PC-9 (cell line): ENCODE results near the gene QRFP. TPM values are rescaled to one million over a fixed set of nuclear protein-coding genes. Genes with fewer than 3 reads are reported as not detected.

Source experiments
- BruUV-seq: library from RNA; stranded (reverse); fragments of 400-500 nt; replicated peaks from 2 replicates; lab custom pipeline; 2021; lab: Mats Ljungman, UMichigan
- CTCF ChIA-PET: fragments of 300-600 bp; sonication (Branson Sonifier 250); formaldehyde crosslinking; loops from one replicate; lab custom pipeline; 2022; ENCODE audit warnings: antibody characterized with exemption; lab: Charles Lee
- POLR2A ChIA-PET: fragments of 300-600 bp; sonication (Branson Sonifier 250); formaldehyde crosslinking; loops from one replicate; lab custom pipeline; 2022; ENCODE audit warnings: antibody characterized with exemption; ENCODE audit not compliant: unreplicated experiment; lab: Charles Lee
- DNase-seq, 2 experiments: peaks; one replicate each; pipeline versions ENCODE4 v3.0.0 to v3.0.0-alpha.2; 2015 to 2022; ENCODE audit warnings: mixed read lengths in 1 of 2
- H2AFZ ChIP-seq: fragments of 200-600 bp; sonication (generic); 2 replicates; pipeline ENCODE4 v1.8.1; 2017; ENCODE audit warnings: antibody characterized with exemption
- H3F3A ChIP-seq: fragments of 200-600 bp; sonication (generic); 2 replicates; pipeline ENCODE4 v1.8.1; 2017; ENCODE audit warnings: antibody characterized with exemption, mild to moderate bottlenecking, low read depth; ENCODE audit not compliant: insufficient read depth
- H3K27ac ChIP-seq: fragments of 200-600 bp; sonication (generic); 2 replicates; pipeline ENCODE4 v1.6.1; 2016; ENCODE audit warnings: mixed run types
- H3K27me3 ChIP-seq: fragments of 200-600 bp; sonication (generic); 2 replicates; pipeline ENCODE4 v1.6.1; 2016; ENCODE audit warnings: low read depth, mixed run types; ENCODE audit not compliant: insufficient read depth
- H3K36me3 ChIP-seq: fragments of 200-600 bp; sonication (generic); 2 replicates; pipeline ENCODE4 v1.6.1; 2016; ENCODE audit warnings: low read depth, mixed run types
- H3K4me1 ChIP-seq: fragments of 200-600 bp; sonication (generic); replicated peaks from 2 replicates; pipeline ENCODE4 v1.6.1; 2016; ENCODE audit warnings: mixed run types; ENCODE audit not compliant: insufficient read depth
- H3K4me2 ChIP-seq: fragments of 200-600 bp; sonication (generic); 2 replicates; pipeline ENCODE4 v1.6.1; 2017; ENCODE audit warnings: mixed run types
- H3K4me3 ChIP-seq: fragments of 200-600 bp; sonication (generic); 2 replicates; pipeline ENCODE4 v1.6.1; 2016; ENCODE audit warnings: mixed run types
- H3K79me2 ChIP-seq: fragments of 200-600 bp; sonication (generic); 2 replicates; pipeline ENCODE4 v1.6.1; 2017; ENCODE audit warnings: low read depth, mixed run types
- H3K9me2 ChIP-seq: fragments of 200-600 bp; sonication (generic); 2 replicates; pipeline ENCODE4 v1.8.1; 2017; ENCODE audit warnings: mild to moderate bottlenecking; ENCODE audit not compliant: insufficient read depth
- H3K9me3 ChIP-seq: fragments of 200-600 bp; sonication (generic); 2 replicates; pipeline ENCODE4 v1.8.1; 2016; ENCODE audit warnings: low read depth; ENCODE audit not compliant: insufficient read depth
- H4K20me1 ChIP-seq: fragments of 200-600 bp; sonication (generic); 2 replicates; pipeline ENCODE4 v1.8.1; 2017; ENCODE audit not compliant: insufficient read depth
- EZH2 ChIP-seq: fragments of 200-600 bp; sonication (generic); IDR thresholded peaks from 2 replicates; pipeline ENCODE4 v1.8.0; 2017; ENCODE audit warnings: antibody characterized with exemption, low read depth
- intact Hi-C: fragments of 100-400 bp; cut with micrococcal nuclease; formaldehyde crosslinking; loops from one replicate; pipeline ENCODE4 v1.10.0; 2022; ENCODE audit not compliant: unreplicated experiment
- total RNA-seq: library from RNA; stranded (reverse); gene quantifications from 2 replicates; pipeline ENCODE4 v1.2.3, GENCODE V29; 2021
- TF ChIP-seq, protein P1 (sequence below): fragments of 200-600 bp; sonication (generic); conservative IDR thresholded peaks from 2 replicates; pipeline ENCODE4 v1.6.1; 2017; ENCODE audit warnings: mixed run types, antibody characterized with exemption, mild to moderate bottlenecking, moderate library complexity

Gene QRFP
- total RNA-seq, 1 experiment from 2014 or later = not detected

- ChIA-PET CTCF (no interaction called here), POLR2A (no interaction called here)
- Histone ChIP-seq H3K9me3 (no peaks in the 10 kb centered on the region), H3K4me1 (no peaks in the 10 kb centered on the region), H3F3A (no peaks in the 10 kb centered on the region), H3K79me2 (no peaks in the 10 kb centered on the region), H3K27ac (no peak overlapping the region), H3K4me3 (no peak overlapping the region), H4K20me1 (no peaks in the 10 kb centered on the region), H3K36me3 (no peaks in the 10 kb centered on the region), H3K27me3 (0 out of 2 replicates have a peak, but pooled peaks cover 2% of the 10 kb centered on the region), H3K9me2 (no peaks in the 10 kb centered on the region), H3K4me2 (no peak overlapping the region), H2AFZ (no peak overlapping the region)
- TF ChIP-seq, protein P1, sequence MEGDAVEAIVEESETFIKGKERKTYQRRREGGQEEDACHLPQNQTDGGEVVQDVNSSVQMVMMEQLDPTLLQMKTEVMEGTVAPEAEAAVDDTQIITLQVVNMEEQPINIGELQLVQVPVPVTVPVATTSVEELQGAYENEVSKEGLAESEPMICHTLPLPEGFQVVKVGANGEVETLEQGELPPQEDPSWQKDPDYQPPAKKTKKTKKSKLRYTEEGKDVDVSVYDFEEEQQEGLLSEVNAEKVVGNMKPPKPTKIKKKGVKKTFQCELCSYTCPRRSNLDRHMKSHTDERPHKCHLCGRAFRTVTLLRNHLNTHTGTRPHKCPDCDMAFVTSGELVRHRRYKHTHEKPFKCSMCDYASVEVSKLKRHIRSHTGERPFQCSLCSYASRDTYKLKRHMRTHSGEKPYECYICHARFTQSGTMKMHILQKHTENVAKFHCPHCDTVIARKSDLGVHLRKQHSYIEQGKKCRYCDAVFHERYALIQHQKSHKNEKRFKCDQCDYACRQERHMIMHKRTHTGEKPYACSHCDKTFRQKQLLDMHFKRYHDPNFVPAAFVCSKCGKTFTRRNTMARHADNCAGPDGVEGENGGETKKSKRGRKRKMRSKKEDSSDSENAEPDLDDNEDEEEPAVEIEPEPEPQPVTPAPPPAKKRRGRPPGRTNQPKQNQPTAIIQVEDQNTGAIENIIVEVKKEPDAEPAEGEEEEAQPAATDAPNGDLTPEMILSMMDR = no peak
- TF ChIP-seq EZH2 = no peak
- intact Hi-C loops = loop anchor here (5.0 kb wide), 1 partner anchor 103 kb away; no protein-coding TSS in a partner anchor
- no TSS peak for BruUV-seq
- DNase-seq = no peak
Measured at GRCh38 chr9:130894546-130894945, 2.1 kb downstream of the QRFP start.

DNA sequence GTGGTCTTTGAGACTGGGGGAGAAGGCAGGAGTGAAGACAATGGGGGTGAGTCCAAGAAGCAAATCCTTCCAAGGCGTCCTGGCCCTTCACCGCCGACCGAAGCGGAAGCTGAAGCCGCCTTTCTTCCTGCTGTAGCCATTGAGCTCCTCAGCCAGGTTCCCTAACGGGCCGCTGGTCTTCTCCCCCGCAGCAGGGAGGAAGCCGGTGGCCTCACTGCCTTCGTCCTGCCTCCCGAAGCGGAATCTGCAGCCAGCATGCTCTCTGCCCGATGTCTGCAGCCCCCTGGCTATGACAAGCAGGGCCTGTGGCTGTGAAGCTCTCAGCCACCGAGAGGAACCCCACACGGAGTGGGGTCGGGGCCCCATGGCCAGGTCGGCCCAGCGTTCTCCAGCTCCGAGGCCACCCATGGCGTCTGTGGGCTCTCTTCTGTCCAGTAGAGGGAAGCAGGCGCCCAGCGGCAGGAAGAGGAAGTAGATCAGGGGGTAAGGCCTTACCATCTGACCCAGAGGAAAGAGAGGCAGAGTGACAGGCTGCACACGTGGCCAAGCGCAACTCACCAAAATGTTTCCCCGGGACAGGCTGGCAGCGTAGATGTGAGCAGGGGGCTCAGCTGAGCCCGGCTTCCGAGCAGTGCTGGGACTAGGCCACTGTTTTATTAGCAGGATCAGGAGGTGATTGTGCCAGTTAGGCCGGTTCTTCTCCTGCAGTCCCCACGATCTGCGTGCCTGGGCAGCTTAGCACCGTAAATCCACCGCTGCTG is 3.1 kb downstream of the QRFP start:
- no peak overlapping the region for H3K27ac ChIP-seq
- no peaks in the 10 kb centered on the region for H3K9me2 ChIP-seq
- H3K27me3 ChIP-seq = no peaks in the 10 kb centered on the region
- TF ChIP-seq, protein P1 = peak; percentile 26; the same call in 1 of the 2 replicates
- no peak for TF ChIP-seq EZH2
- no peaks in the 10 kb centered on the region for H3K36me3 ChIP-seq
- no peak overlapping the region for H3K4me3 ChIP-seq
- ChIA-PET POLR2A (no interaction called here), CTCF (no interaction called here)
- DNase-seq = no peak
- H3K4me2 ChIP-seq = no peak overlapping the region
- no peaks in the 10 kb centered on the region for H3K79me2 ChIP-seq
- no peak overlapping the region for H2AFZ ChIP-seq
- no peaks in the 10 kb centered on the region for H3K4me1 ChIP-seq
- intact Hi-C loops = loop anchor here (5.0 kb wide), 1 partner anchor 104 kb away; no protein-coding TSS in a partner anchor
- no peaks in the 10 kb centered on the region for H3F3A ChIP-seq
- no TSS peak for BruUV-seq
- no peaks in the 10 kb centered on the region for H4K20me1 ChIP-seq
- no peaks in the 10 kb centered on the region for H3K9me3 ChIP-seq

GRCh38 chr9:130892477-130893304 is 3.9 kb downstream of the QRFP start:
- DNase-seq = no peak
- BruUV-seq = no TSS peak
- no peaks in the 10 kb centered on the region for H3K36me3 ChIP-seq
- no peaks in the 10 kb centered on the region for H3K4me1 ChIP-seq
- no peak overlapping the region for H3K27ac ChIP-seq
- CTCF ChIA-PET = no interaction called here
- intact Hi-C loops = loop anchor here (5.0 kb wide), 1 partner anchor 105 kb away; no protein-coding TSS in a partner anchor
- TF ChIP-seq, protein P1 = no peak
- TF ChIP-seq EZH2 = no peak
- no peak overlapping the region for H3K4me3 ChIP-seq
- H3K9me2 ChIP-seq = no peaks in the 10 kb centered on the region
- no peaks in the 10 kb centered on the region for H3K9me3 ChIP-seq
- H3K27me3 ChIP-seq = no peaks in the 10 kb centered on the region
- POLR2A ChIA-PET = no interaction called here
- H3K4me2 ChIP-seq = no peak overlapping the region
- no peak overlapping the region for H2AFZ ChIP-seq
- no peaks in the 10 kb centered on the region for H3F3A ChIP-seq
- no peaks in the 10 kb centered on the region for H3K79me2 ChIP-seq
- no peaks in the 10 kb centered on the region for H4K20me1 ChIP-seq
